Tibial artery (tissue), 4 donors: ENCODE measurements around the gene SCAF1.
A peak's percentile ranks its signal among the peaks of the same experiment; 100 is the strongest.
"Not testable (repeated sequence)": the region's sequence is repeated elsewhere in the genome, so short reads cannot be mapped to it uniquely, and the experiment has no call there.

ENCODE experiments used
- DNase-seq, 2 donors: peaks; one replicate each; pipeline ENCODE4 v3.0.0-alpha.2; 2019
- H3K27ac ChIP-seq, 2 donors: fragments of 200-600 bp; sonication (generic) in 1 of 2; 1 replicate in 1 of 2; 2 replicates in 1 of 2; pipeline ENCODE4 v1.5.1; 2018 to 2019; ENCODE audit warnings: mild to moderate bottlenecking in 1 of 2
- H3K27me3 ChIP-seq, 2 donors: fragments of 200-600 bp; sonication (generic) in 1 of 2; one replicate each; pipeline versions ENCODE4 v1.5.1 to v1.6.0; 2016 to 2019
- H3K36me3 ChIP-seq, 3 donors: fragments of 200-600 bp; sonication (generic) in 2 of 3; one replicate each; pipeline ENCODE4 v1.5.1; 2016 to 2019; ENCODE audit warnings: mild to moderate bottlenecking in 2 of 3
- H3K4me1 ChIP-seq, 4 donors: fragments of 200-600 bp; sonication (generic) in 2 of 4; 1 replicate in 3 of 4; 2 replicates in 1 of 4; pipeline ENCODE4 v1.5.1; 2016 to 2019
- H3K4me3 ChIP-seq, 2 donors: fragments of 200-600 bp; sonication (generic) in 1 of 2; 1 replicate in 1 of 2; 2 replicates in 1 of 2; pipeline ENCODE4 v1.5.1; 2018 to 2019; ENCODE audit warnings: mild to moderate bottlenecking in 2 of 2
- H3K9me3 ChIP-seq, 3 donors: fragments of 200-600 bp; sonication (generic) in 1 of 3; one replicate each; pipeline ENCODE4 v1.5.1; 2016 to 2019
- CTCF ChIP-seq, 2 experiments: fragments of 200-600 bp in 1 of 2; fragments of 450-650 bp in 1 of 2; IDR thresholded peaks; one replicate each; pipeline ENCODE4 v1.5.1; 2017 to 2019; ENCODE audit warnings: antibody characterized with exemption in 2 of 2, mild to moderate bottlenecking in 1 of 2, moderate library complexity in 1 of 2
- intact Hi-C: fragments of 100-400 bp; cut with DNase I; formaldehyde crosslinking; loops from one replicate; pipeline ENCODE4 v1.15.0; 2023; ENCODE audit warnings: low total_unique reads

SCAF1 gene

GRCh38 chr19:49631610-49632192, 10.3 kb upstream of the SCAF1 start:
- peaks cover 10 to 36% (median 27%) of the 10 kb centered on the region in 3 donors for H3K36me3 ChIP-seq
- TF ChIP-seq CTCF (IDR thresholded peaks at IDR 0.05), result no peak
- DNase-seq, result no peak
- intact Hi-C loops, result no loop called here
- H3K4me3 ChIP-seq, result no peak overlapping the region
- no peaks in the 10 kb centered on the region for H3K9me3 ChIP-seq
- no peaks in the 10 kb centered on the region for H3K27me3 ChIP-seq
- H3K4me1 ChIP-seq, result peaks cover 0 to 26% (median 12%) of the 10 kb centered on the region in 4 donors
- no peak overlapping the region for H3K27ac ChIP-seq

- peaks cover 12 to 30% (median 22%) of the 10 kb centered on the region in 3 donors for H3K36me3 ChIP-seq
Measured at GRCh38 chr19:49632576-49632975, 9.4 kb upstream of the SCAF1 start.

DNA sequence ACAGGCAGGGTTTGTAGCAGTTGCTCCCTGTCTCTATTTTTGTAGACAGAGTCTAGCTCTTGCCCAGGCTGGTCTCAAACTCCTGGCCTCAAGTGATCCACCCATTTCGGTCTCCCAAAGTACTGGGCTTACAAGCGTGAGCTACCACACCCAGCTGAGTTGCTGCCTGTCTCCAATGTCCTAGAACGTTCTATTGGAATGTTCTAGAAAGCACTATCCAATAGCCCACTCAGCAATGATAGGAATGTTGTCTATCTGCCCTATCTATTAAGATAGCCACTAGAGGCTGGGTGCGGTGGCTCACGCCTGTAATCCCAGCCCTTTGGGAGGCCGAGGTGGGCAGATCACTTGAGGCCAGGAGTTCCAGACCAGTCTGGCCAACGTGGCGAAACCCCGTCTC, 8.7 kb upstream of the SCAF1 start:
- DNase-seq, H3K4me3 ChIP-seq, H3K9me3 ChIP-seq, H3K27me3 ChIP-seq, intact Hi-C loops, H3K27ac ChIP-seq: not testable (repeated sequence)
- Histone ChIP-seq H3K4me1 (peaks cover 0 to 40% (median 20%) of the 10 kb centered on the region in 4 donors), H3K36me3 (peaks cover 12 to 25% (median 22%) of the 10 kb centered on the region in 3 donors)

More at GRCh38 chr19:49632576-49632975, 9.4 kb upstream of the SCAF1 start:
- H3K9me3 ChIP-seq, result no peaks in the 10 kb centered on the region
- H3K4me1 ChIP-seq, result peaks cover 0 to 33% (median 18%) of the 10 kb centered on the region in 4 donors
- no peaks in the 10 kb centered on the region for H3K27me3 ChIP-seq
- H3K4me3 ChIP-seq, result no peak overlapping the region
- intact Hi-C loops, result no loop called here
- TF ChIP-seq CTCF (IDR thresholded peaks at IDR 0.05), result no peak
- H3K27ac ChIP-seq, result no peak overlapping the region
- DNase-seq, result no peak

DNA sequence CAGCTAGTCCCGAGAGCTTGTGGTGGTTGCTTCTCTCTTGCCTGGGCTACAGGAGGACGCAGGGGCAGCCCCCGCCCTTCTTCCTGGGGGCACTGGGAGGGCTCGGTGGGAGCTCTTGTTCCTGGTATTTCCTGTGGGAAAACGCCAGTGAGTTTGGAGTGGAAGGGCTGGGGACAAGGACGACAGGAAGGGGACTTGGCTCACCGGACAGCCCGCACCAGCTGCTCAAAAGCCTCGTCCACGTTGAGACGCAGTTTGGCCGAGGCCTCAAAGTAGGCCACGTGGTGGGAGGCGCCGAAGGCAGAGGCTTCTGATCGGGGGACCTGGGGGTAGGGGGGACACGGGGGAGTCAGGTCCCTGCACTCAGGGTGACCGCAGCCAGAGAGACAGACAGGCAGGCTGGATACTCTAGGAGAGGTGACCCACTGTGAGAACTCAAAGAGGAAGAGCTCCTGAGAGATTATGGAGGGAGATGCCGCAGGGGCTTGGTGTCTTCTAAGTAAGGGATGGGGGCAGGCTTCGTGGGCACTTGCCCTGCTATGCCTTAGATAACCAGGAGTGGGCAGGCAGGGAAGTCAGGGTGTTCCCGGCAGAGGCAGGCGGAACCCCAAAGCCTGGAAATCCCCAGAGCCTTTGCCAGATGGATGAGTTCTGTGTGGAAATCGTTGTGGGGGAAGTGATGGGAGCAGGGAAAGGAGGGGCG, 6.3 kb upstream of the SCAF1 start:
- intact Hi-C loops, result loop anchor here (2.0 kb wide), 1 partner anchor 43 kb away; no protein-coding TSS in a partner anchor
- Histone ChIP-seq H3K27ac (no peak overlapping the region), H3K4me1 (peaks cover 0 to 42% (median 19%) of the 10 kb centered on the region in 4 donors)

GRCh38 chr19:49636233-49636932, 5.6 kb upstream of the SCAF1 start:
- peak overlapping the region; percentile 18 to 38 for H3K27ac ChIP-seq
- TF ChIP-seq CTCF (IDR thresholded peaks at IDR 0.05), result no peak
- intact Hi-C loops, result loop anchor here (2.0 kb wide), 1 partner anchor 44 kb away; no protein-coding TSS in a partner anchor
- H3K4me3 ChIP-seq, result no peak overlapping the region
- no peaks in the 10 kb centered on the region for H3K9me3 ChIP-seq
- H3K36me3 ChIP-seq, result peaks cover 12 to 25% (median 22%) of the 10 kb centered on the region in 3 donors
- H3K27me3 ChIP-seq, result no peaks in the 10 kb centered on the region
- no peak for DNase-seq
- H3K4me1 ChIP-seq, result peaks cover 0 to 38% (median 18%) of the 10 kb centered on the region in 4 donors

More for the DNA sequence above, 6.3 kb upstream of the SCAF1 start:
- H3K4me3 ChIP-seq, result no peak overlapping the region
- no peaks in the 10 kb centered on the region for H3K27me3 ChIP-seq
- no peak for DNase-seq
- H3K36me3 ChIP-seq, result peaks cover 12 to 25% (median 22%) of the 10 kb centered on the region in 3 donors
- no peak for TF ChIP-seq CTCF (IDR thresholded peaks at IDR 0.05)
- no peaks in the 10 kb centered on the region for H3K9me3 ChIP-seq
